ENCODE data around the gene ZNF292.
"Not testable (repeated sequence)": the region's sequence is repeated elsewhere in the genome, so short reads cannot be mapped to it uniquely, and the experiment has no call there.

DNA sequence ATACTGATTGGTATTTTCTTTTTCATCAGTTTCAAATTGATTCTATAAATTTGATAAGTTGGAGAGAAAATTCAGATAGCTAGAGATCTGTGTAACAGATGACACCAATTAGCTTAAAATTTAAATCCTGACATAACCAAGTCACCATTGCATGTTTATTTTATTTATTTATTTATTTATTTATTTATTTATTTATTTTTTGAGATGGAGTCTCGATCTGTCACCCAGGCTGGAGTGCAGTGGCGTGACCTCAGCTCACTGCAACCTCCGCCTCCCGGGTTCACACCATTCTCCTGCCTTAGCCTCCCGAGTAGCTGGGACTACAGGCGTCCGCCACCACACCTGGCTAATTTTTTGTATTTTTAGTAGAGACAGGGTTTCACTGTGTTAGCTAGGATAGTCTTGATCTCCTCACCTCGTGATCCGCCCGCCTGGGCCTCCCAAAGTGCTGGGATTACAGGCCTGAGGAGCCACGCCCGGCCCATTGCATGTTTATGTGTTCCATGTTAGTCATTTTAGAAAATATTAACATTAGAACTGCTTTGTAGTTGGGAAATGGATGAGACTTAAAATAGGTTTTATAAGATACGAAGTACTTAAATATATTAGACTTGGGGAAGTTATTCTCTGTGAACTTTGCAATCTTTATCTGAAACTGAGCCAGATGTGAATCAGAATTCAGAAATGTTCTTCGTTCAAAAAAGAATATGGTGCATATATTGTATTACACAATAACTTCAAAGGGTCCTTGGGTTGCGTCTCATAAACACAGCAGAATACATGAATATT lies 42.9 kb downstream of the ZNF292 start:
- not testable (repeated sequence) for TF ChIP-seq POLR2A (IDR thresholded peaks at IDR 0.05; ENCODE audit: low read length); GATA1 (IDR thresholded peaks at IDR 0.05; ENCODE audit: low read depth, low read length)

Measured in erythroblast (primary cell).